Fibroblast of peridontal ligament (primary cell): ENCODE data around the gene PPP1R16B.

ENCODE experiments used
- DNase-seq: peaks from one replicate; pipeline ENCODE4 v3.0.0-alpha.2; 2010; ENCODE audit errors: extremely low read depth

PPP1R16B gene

DNA sequence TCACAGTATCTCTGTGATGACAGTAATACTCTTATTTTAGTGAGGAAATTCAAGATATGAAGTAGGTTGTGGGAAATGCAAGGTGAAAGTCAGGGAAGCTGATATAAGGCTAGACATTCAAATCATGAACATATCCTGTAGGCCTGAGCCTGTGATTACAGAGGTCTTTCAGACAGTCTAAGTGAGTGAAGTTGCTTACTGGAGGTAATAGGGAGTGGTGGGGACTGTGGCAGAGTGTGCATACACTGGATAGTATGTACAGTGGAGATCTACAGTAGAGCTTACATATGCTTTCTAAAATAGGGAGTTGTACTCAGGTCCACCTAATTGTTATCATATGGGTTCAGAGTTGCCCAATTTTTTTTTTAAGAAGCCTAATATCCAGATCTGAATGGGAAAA lies 159.8 kb downstream of the PPP1R16B start:
- no peak for DNase-seq

- no peak for DNase-seq
Observed at GRCh38 chr20:38968090-38968489, 162.6 kb downstream of the PPP1R16B start.

DNA sequence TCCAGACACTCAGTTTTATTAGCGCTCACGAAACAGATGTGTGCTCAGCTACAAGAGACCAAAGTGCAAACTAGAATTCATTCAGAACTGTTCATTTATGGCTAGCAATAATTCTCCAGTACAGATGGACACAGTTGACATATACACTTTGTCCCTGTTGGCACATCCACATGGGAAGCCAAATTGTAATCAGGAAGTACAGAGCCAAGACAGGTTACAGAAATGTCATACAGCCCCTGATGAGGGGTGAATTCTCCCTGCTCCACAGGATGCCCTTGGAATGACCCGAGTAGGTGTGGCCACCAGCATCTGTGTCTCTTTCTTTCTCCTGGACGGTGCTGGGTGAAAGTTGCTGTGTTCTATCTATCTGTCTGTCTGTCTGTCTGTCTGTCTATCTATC lies 164.2 kb downstream of the PPP1R16B start:
- no peak for DNase-seq

DNA sequence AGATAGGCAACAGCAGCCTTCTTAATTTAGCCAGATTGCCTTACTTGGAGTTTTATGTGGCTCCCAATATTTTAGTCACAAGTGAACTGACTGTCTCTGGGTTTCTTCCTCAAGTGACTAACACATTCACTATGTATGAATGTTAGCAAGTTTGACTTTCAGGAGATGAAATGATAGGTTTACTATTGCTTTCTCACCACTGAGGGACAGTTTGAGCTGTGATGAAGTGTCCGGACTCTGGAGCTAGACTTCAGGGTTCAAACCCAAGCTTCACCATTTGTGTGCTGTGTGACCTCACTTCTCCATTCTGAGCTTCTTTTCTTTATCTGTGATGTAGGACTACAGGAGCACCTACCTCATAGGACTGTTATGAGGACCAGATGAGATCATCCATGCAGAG lies 164.8 kb downstream of the PPP1R16B start:
- DNase-seq, result peak; percentile 56
